GM23338 (cell line): ENCODE data around the gene SLC9A4. TPM values are rescaled to one million over a fixed set of nuclear protein-coding genes. Genes with fewer than 3 reads are reported as not detected.

ENCODE experiments used
- ATAC-seq: fragments of 200-7000 bp; cut with Tn5 transposase; 3 replicates; pipeline ENCODE4 v1.9.1; 2020
- DNase-seq: peaks from one replicate; pipeline ENCODE4 v3.0.0-alpha.2; 2015; ENCODE audit warnings: low spot score
- H2AFZ ChIP-seq: fragments of 200-600 bp; sonication (generic); 2 replicates; pipeline ENCODE4 v1.8.0; 2016; ENCODE audit warnings: antibody characterized with exemption, mild to moderate bottlenecking, moderate library complexity
- H3F3A ChIP-seq: fragments of 200-600 bp; sonication (generic); replicated peaks from 2 replicates; pipeline ENCODE4 v1.8.0; 2017; ENCODE audit warnings: antibody characterized with exemption, mixed run types, low read depth
- H3K27ac ChIP-seq: fragments of 200-600 bp; sonication (generic); 2 replicates; pipeline ENCODE4 v1.6.1; 2016; ENCODE audit warnings: low read depth
- H3K27me3 ChIP-seq: fragments of 200-600 bp; sonication (generic); 2 replicates; pipeline ENCODE4 v1.8.0; 2016; ENCODE audit warnings: mild to moderate bottlenecking, mixed run types, moderate library complexity; ENCODE audit not compliant: insufficient read depth
- H3K36me3 ChIP-seq: fragments of 200-600 bp; sonication (generic); 2 replicates; pipeline ENCODE4 v1.8.0; 2016; ENCODE audit warnings: mild to moderate bottlenecking; ENCODE audit not compliant: insufficient read depth
- H3K4me1 ChIP-seq: fragments of 200-600 bp; sonication (generic); 2 replicates; pipeline ENCODE4 v1.8.0; 2016; ENCODE audit warnings: mild to moderate bottlenecking, moderate library complexity; ENCODE audit not compliant: insufficient read depth
- H3K4me2 ChIP-seq: fragments of 200-600 bp; sonication (generic); 2 replicates; pipeline ENCODE4 v1.7.1; 2017; ENCODE audit warnings: mixed run types
- H3K4me3 ChIP-seq: fragments of 200-600 bp; sonication (generic); 2 replicates; pipeline ENCODE4 v1.6.1; 2016; ENCODE audit warnings: mixed run types
- H3K79me2 ChIP-seq: fragments of 200-600 bp; sonication (generic); replicated peaks from 2 replicates; pipeline ENCODE4 v1.8.0; 2017; ENCODE audit warnings: mild to moderate bottlenecking; ENCODE audit not compliant: insufficient read depth
- H3K9me2 ChIP-seq: fragments of 200-600 bp; sonication (generic); 2 replicates; pipeline ENCODE4 v1.8.0; 2017; ENCODE audit not compliant: insufficient read depth
- H4K20me1 ChIP-seq: fragments of 200-600 bp; sonication (generic); replicated peaks from 2 replicates; pipeline ENCODE4 v1.8.0; 2017; ENCODE audit warnings: mild to moderate bottlenecking; ENCODE audit not compliant: insufficient read depth
- H3K27ac Mint-ChIP-seq: 2 replicates; pipeline ENCODE4 v1.8.0; 2020; ENCODE audit warnings: inconsistent platforms, mild to moderate bottlenecking, moderate library complexity, mixed read lengths
- H3K27me3 Mint-ChIP-seq: 3 replicates; pipeline ENCODE4 v1.8.0; 2022; ENCODE audit warnings: low read depth, mild to moderate bottlenecking, moderate library complexity, mixed read lengths, inconsistent platforms; ENCODE audit not compliant: insufficient read depth, poor library complexity
- H3K36me3 Mint-ChIP-seq: 3 replicates; pipeline ENCODE4 v1.8.0; 2021; ENCODE audit warnings: low read depth, mild to moderate bottlenecking, inconsistent platforms, moderate library complexity, mixed read lengths
- H3K4me1 Mint-ChIP-seq: 3 replicates; pipeline ENCODE4 v1.8.0; 2020; ENCODE audit warnings: mild to moderate bottlenecking, inconsistent platforms, mixed read lengths
- H3K4me3 Mint-ChIP-seq: 3 replicates; pipeline ENCODE4 v1.8.0; 2021; ENCODE audit warnings: moderate library complexity, mild to moderate bottlenecking, inconsistent platforms, mixed read lengths
- H3K9me3 Mint-ChIP-seq: 3 replicates; pipeline ENCODE4 v1.8.0; 2020; ENCODE audit warnings: moderate library complexity, mild to moderate bottlenecking, inconsistent platforms, mixed read lengths
- CREB1 ChIP-seq: fragments of 250-450 bp; sonication (Bioruptor Pico); IDR thresholded peaks from 2 replicates; pipeline ENCODE4 v1.5.0; 2020; ENCODE audit warnings: low read depth, mild to moderate bottlenecking, moderate library complexity
- EZH2 ChIP-seq: fragments of 200-600 bp; sonication (generic); IDR thresholded peaks from one replicate; pipeline ENCODE4 v1.8.0; 2017; ENCODE audit warnings: antibody characterized with exemption, mild to moderate bottlenecking, low read depth; ENCODE audit not compliant: unreplicated experiment
- STAT1 ChIP-seq: IDR thresholded peaks from one replicate; pipeline ENCODE4 v1.6.1; 2016; ENCODE audit warnings: antibody characterized with exemption; ENCODE audit not compliant: unreplicated experiment
- ZNF114 ChIP-seq: fragments of 250-450 bp; sonication (Bioruptor Pico); IDR thresholded peaks from 2 replicates; pipeline ENCODE4 v1.5.0; 2020; ENCODE audit warnings: mild to moderate bottlenecking, moderate library complexity
- polyA plus RNA-seq: library from polyadenylated mRNA; unstranded; fragments of >200 nt; fragmentation: Nextera tagmentation; extraction: Ambion mirVana; gene quantifications from 2 replicates; pipeline ENCODE4 v1.2.1, GENCODE V29; 2016
- total RNA-seq: library from RNA; depleted of rRNA; stranded (reverse); fragments of >200 nt; shearing (Covaris generic); gene quantifications from 2 replicates; pipeline ENCODE4 v1.2.3, GENCODE V29; 2014
- TF ChIP-seq, protein P1 (sequence below), 2 experiments: fragments of 200-600 bp in 1 of 2; sonication (generic) in 1 of 2; conservative IDR thresholded peaks; 2 replicates each; pipeline versions ENCODE4 v1.5.1 to v1.6.1; 2016 to 2017; ENCODE audit warnings: antibody characterized with exemption in 2 of 2, low read depth in 2 of 2, mild to moderate bottlenecking in 2 of 2, moderate library complexity in 1 of 2
- TF ChIP-seq, protein P2 (sequence below): IDR thresholded peaks from one replicate; pipeline ENCODE4 v1.6.1; 2018; ENCODE audit warnings: antibody characterized with exemption; ENCODE audit not compliant: unreplicated experiment

SLC9A4 gene
- total and polyA plus RNA-seq, 2 experiments from 2014 or later, result not detected

DNA sequence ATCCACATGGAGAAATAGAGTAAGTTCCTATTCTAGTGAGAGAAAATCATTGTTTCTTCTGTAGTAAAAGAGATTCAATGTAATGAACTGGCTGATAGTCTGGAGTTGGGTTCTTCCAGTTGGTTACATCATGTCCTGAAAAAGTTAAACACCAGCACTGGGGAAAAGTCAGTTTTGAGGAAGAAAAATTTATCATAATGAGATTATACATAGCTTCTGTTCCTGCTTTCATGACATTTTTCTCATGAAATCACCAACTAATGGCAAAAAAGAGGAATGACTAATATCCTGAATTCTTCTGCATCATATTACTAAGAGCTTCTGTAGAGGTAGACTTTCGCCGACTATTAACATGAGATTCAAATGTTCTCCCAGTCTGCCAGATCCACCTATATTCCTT lies 77.1 kb downstream of the SLC9A4 start:
- H3K4me3 ChIP-seq, result no peak overlapping the region
- Mint-ChIP-seq H3K27ac (no peak overlapping the region), H3K4me3 (no peak overlapping the region), H3K9me3 (peaks cover 9% of the 10 kb centered on the region), H3K36me3 (peaks cover 5% of the 10 kb centered on the region; the same call in 1 of the 3 replicates), H3K27me3 (peaks cover 1% of the 10 kb centered on the region), H3K4me1 (no peaks in the 10 kb centered on the region)
- TF ChIP-seq, protein P1, sequence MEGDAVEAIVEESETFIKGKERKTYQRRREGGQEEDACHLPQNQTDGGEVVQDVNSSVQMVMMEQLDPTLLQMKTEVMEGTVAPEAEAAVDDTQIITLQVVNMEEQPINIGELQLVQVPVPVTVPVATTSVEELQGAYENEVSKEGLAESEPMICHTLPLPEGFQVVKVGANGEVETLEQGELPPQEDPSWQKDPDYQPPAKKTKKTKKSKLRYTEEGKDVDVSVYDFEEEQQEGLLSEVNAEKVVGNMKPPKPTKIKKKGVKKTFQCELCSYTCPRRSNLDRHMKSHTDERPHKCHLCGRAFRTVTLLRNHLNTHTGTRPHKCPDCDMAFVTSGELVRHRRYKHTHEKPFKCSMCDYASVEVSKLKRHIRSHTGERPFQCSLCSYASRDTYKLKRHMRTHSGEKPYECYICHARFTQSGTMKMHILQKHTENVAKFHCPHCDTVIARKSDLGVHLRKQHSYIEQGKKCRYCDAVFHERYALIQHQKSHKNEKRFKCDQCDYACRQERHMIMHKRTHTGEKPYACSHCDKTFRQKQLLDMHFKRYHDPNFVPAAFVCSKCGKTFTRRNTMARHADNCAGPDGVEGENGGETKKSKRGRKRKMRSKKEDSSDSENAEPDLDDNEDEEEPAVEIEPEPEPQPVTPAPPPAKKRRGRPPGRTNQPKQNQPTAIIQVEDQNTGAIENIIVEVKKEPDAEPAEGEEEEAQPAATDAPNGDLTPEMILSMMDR (conservative IDR thresholded peaks at IDR 0.05; ENCODE audit: low read depth in 2 of 2), result no peak
- DNase-seq, result no peak
- no peaks in the 10 kb centered on the region for H3F3A ChIP-seq
- H3K4me1 ChIP-seq, result no peaks in the 10 kb centered on the region
- no peaks in the 10 kb centered on the region for H4K20me1 ChIP-seq
- H3K27ac ChIP-seq, result no peak overlapping the region
- H3K27me3 ChIP-seq, result no peaks in the 10 kb centered on the region
- ATAC-seq, result no peak
- no peaks in the 10 kb centered on the region for H3K79me2 ChIP-seq
- H2AFZ ChIP-seq, result no peak overlapping the region
- H3K9me2 ChIP-seq, result peaks cover 8% of the 10 kb centered on the region
- H3K4me2 ChIP-seq, result no peak overlapping the region
- no peaks in the 10 kb centered on the region for H3K36me3 ChIP-seq

DNA sequence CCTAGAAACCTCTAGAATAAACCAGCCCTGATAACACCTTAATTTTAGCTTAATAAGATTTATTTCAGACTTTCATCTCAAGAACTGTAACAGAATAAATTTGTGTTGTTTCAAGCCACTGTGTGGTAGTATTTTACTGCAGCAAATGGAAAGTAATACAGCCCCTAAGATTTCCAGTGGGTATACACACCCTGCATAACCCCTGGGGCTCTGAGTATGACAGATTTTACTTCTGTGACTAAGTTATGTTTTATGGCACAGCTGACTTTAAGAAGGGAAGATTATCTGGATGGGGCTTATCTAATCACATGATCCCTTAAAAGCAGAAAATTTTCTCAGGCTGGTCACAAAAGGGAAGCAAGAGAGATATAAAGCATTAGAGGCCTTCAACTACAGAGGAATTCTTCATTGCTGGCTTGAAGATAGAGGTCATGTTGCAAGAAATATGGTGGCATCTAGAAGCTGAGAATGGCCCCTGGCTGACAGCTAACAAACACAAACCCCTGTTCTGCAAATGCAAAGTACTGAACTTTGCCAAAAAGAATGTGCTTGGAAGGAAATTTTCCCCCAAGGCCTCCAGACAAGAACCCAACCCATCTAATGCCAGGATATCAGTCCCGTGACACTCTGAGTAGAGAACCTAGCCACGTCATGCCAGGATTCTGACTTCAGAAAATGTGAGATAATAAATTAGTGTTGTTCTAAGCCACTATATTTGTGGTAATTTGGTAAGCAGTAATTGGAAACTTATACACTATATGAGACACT lies 78.5 kb downstream of the SLC9A4 start:
- no peaks in the 10 kb centered on the region for H3K27me3 ChIP-seq
- no peak overlapping the region for H3K27ac Mint-ChIP-seq
- no peaks in the 10 kb centered on the region for H3K27me3 Mint-ChIP-seq
- no peaks in the 10 kb centered on the region for H3K36me3 ChIP-seq
- TF ChIP-seq, protein P2, sequence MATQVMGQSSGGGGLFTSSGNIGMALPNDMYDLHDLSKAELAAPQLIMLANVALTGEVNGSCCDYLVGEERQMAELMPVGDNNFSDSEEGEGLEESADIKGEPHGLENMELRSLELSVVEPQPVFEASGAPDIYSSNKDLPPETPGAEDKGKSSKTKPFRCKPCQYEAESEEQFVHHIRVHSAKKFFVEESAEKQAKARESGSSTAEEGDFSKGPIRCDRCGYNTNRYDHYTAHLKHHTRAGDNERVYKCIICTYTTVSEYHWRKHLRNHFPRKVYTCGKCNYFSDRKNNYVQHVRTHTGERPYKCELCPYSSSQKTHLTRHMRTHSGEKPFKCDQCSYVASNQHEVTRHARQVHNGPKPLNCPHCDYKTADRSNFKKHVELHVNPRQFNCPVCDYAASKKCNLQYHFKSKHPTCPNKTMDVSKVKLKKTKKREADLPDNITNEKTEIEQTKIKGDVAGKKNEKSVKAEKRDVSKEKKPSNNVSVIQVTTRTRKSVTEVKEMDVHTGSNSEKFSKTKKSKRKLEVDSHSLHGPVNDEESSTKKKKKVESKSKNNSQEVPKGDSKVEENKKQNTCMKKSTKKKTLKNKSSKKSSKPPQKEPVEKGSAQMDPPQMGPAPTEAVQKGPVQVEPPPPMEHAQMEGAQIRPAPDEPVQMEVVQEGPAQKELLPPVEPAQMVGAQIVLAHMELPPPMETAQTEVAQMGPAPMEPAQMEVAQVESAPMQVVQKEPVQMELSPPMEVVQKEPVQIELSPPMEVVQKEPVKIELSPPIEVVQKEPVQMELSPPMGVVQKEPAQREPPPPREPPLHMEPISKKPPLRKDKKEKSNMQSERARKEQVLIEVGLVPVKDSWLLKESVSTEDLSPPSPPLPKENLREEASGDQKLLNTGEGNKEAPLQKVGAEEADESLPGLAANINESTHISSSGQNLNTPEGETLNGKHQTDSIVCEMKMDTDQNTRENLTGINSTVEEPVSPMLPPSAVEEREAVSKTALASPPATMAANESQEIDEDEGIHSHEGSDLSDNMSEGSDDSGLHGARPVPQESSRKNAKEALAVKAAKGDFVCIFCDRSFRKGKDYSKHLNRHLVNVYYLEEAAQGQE, result no peak
- TF ChIP-seq ZNF114 (CRISPR knock-in tag), result no peak
- TF ChIP-seq EZH2, result no peak
- TF ChIP-seq CREB1 (CRISPR knock-in tag), result no peak
- no peak for TF ChIP-seq STAT1
- DNase-seq (no peak), ATAC-seq (no peak)
- no peak overlapping the region for H3K4me3 Mint-ChIP-seq
- H3K27ac ChIP-seq, result no peak overlapping the region
- peaks cover 9% of the 10 kb centered on the region for H3K9me3 Mint-ChIP-seq
- no peak overlapping the region for H3K4me2 ChIP-seq
- no peaks in the 10 kb centered on the region for H3F3A ChIP-seq
- no peaks in the 10 kb centered on the region for H3K4me1 Mint-ChIP-seq
- no peak overlapping the region for H3K4me3 ChIP-seq
- peaks cover 8% of the 10 kb centered on the region for H3K9me2 ChIP-seq
- peaks cover 5% of the 10 kb centered on the region; the same call in 1 of the 3 replicates for H3K36me3 Mint-ChIP-seq
- no peaks in the 10 kb centered on the region for H4K20me1 ChIP-seq
- no peaks in the 10 kb centered on the region for H3K79me2 ChIP-seq
- H3K4me1 ChIP-seq, result no peaks in the 10 kb centered on the region
- H2AFZ ChIP-seq, result no peak overlapping the region
